WTC11 (cell line): ENCODE data around the gene KDM2A. TPM values are rescaled to one million over a fixed set of nuclear protein-coding genes. Genes with fewer than 3 reads are reported as not detected.
"Not testable (repeated sequence)": the region's sequence is repeated elsewhere in the genome, so short reads cannot be mapped to it uniquely, and the experiment has no call there.

Experiments
- ATAC-seq: fragments of 200-7000 bp; cut with Tn5 transposase; 2 replicates; pipeline ENCODE4 v1.10.0; 2021; ENCODE audit warnings: mild to moderate bottlenecking, moderate library complexity
- CTCF ChIA-PET: fragments of 300-600 bp; sonication (Branson Sonifier 250); formaldehyde crosslinking; loops from one replicate; lab custom pipeline; 2021; ENCODE audit warnings: antibody characterized with exemption; lab: Charles Lee
- POLR2A ChIA-PET: fragments of 350-600 bp; sonication (Branson Sonifier 250); formaldehyde crosslinking; loops from one replicate; lab custom pipeline; 2021; ENCODE audit warnings: antibody characterized with exemption; lab: Charles Lee
- DNase-seq: peaks from one replicate; pipeline ENCODE4 v3.0.0; 2021; ENCODE audit warnings: low spot score
- H3K27ac Mint-ChIP-seq: 2 replicates; pipeline ENCODE4 v1.8.0; 2021; ENCODE audit warnings: mixed read lengths
- H3K27me3 Mint-ChIP-seq: 2 replicates; pipeline ENCODE4 v1.8.0; 2021; ENCODE audit warnings: low read depth, mild to moderate bottlenecking, moderate library complexity, mixed read lengths
- H3K36me3 Mint-ChIP-seq: 2 replicates; pipeline ENCODE4 v1.8.0; 2021; ENCODE audit warnings: mixed read lengths
- H3K4me1 Mint-ChIP-seq: 2 replicates; pipeline ENCODE4 v1.8.0; 2022; ENCODE audit warnings: mixed read lengths
- H3K4me3 Mint-ChIP-seq: 2 replicates; pipeline ENCODE4 v1.8.0; 2021; ENCODE audit warnings: mild to moderate bottlenecking, moderate library complexity, mixed read lengths
- H3K9me3 Mint-ChIP-seq: 2 replicates; pipeline ENCODE4 v1.8.0; 2021; ENCODE audit warnings: mixed read lengths
- CREB1 ChIP-seq: sonication (generic); formaldehyde crosslinking; IDR thresholded peaks from 2 replicates; pipeline ENCODE4 v1.8.0; 2023; ENCODE audit warnings: mild to moderate bottlenecking, missing genetic modification reagents
- CTCF ChIP-seq: fragments of 200-600 bp; IDR thresholded peaks from 2 replicates; pipeline ENCODE4 v1.8.0; 2022; ENCODE audit warnings: antibody characterized with exemption
- ELF4 ChIP-seq: sonication (generic); formaldehyde crosslinking; IDR thresholded peaks from 2 replicates; pipeline ENCODE4 v1.8.1; 2022; ENCODE audit warnings: low read depth, mild to moderate bottlenecking, moderate library complexity, missing genetic modification reagents
- EMX1 ChIP-seq: fragments of 250-450 bp; sonication (Bioruptor Pico); IDR thresholded peaks from 2 replicates; pipeline ENCODE4 v1.8.0; 2021; ENCODE audit warnings: mild to moderate bottlenecking
- ERG ChIP-seq: fragments of 250-450 bp; sonication (Bioruptor Pico); IDR thresholded peaks from 2 replicates; pipeline ENCODE4 v1.8.0; 2021; ENCODE audit warnings: mild to moderate bottlenecking
- ETV6 ChIP-seq: sonication (generic); formaldehyde crosslinking; IDR thresholded peaks from 2 replicates; pipeline ENCODE4 v1.8.1; 2022; ENCODE audit warnings: mild to moderate bottlenecking, missing genetic modification reagents
- FOXJ3 ChIP-seq: sonication (generic); formaldehyde crosslinking; IDR thresholded peaks from 2 replicates; pipeline ENCODE4 v1.9.0; 2021; ENCODE audit warnings: missing genetic modification reagents, mild to moderate bottlenecking, borderline replicate concordance
- FOXP1 ChIP-seq: sonication (generic); formaldehyde crosslinking; IDR thresholded peaks from 2 replicates; pipeline ENCODE4 v1.8.0; 2022; ENCODE audit warnings: missing genetic modification reagents, mild to moderate bottlenecking, moderate library complexity, borderline replicate concordance
- GRHL2 ChIP-seq: fragments of 250-450 bp; sonication (Bioruptor Pico); IDR thresholded peaks from 2 replicates; pipeline ENCODE4 v1.8.0; 2022; ENCODE audit warnings: mild to moderate bottlenecking, moderate library complexity; ENCODE audit not compliant: insufficient replicate concordance, severe bottlenecking
- GTF2I ChIP-seq: fragments of 250-450 bp; sonication (Bioruptor Pico); conservative IDR thresholded peaks from 2 replicates; pipeline ENCODE4 v1.4.0; 2021; ENCODE audit warnings: mild to moderate bottlenecking
- JUN ChIP-seq: sonication (generic); formaldehyde crosslinking; IDR thresholded peaks from 2 replicates; pipeline ENCODE4 v1.8.0; 2023; ENCODE audit warnings: mild to moderate bottlenecking, missing genetic modification reagents
- NFYB ChIP-seq: sonication (generic); formaldehyde crosslinking; conservative IDR thresholded peaks from 2 replicates; pipeline ENCODE4 v1.8.0; 2022; ENCODE audit warnings: low read depth, missing genetic modification reagents
- NR1H2 ChIP-seq: sonication (generic); formaldehyde crosslinking; IDR thresholded peaks from 2 replicates; pipeline ENCODE4 v1.9.0; 2021; ENCODE audit warnings: mild to moderate bottlenecking, moderate library complexity, missing genetic modification reagents
- NR3C1 ChIP-seq: sonication (generic); formaldehyde crosslinking; conservative IDR thresholded peaks from 2 replicates; pipeline ENCODE4 v1.8.1; 2023; ENCODE audit warnings: low read depth, mild to moderate bottlenecking, missing genetic modification reagents
- ZNF396 ChIP-seq: fragments of 250-450 bp; sonication (Bioruptor Pico); IDR thresholded peaks from 2 replicates; pipeline ENCODE4 v1.8.0; 2021; ENCODE audit warnings: mild to moderate bottlenecking, moderate library complexity, borderline replicate concordance
- ZNF423 ChIP-seq: fragments of 250-450 bp; sonication (Bioruptor Pico); IDR thresholded peaks from 2 replicates; pipeline ENCODE4 v2.1.2; 2022; ENCODE audit warnings: mild to moderate bottlenecking, moderate library complexity
- ZNF671 ChIP-seq: fragments of 250-450 bp; sonication (Bioruptor Pico); IDR thresholded peaks from 2 replicates; pipeline ENCODE4 v1.8.0; 2021; ENCODE audit warnings: mild to moderate bottlenecking
- ZSCAN18 ChIP-seq: fragments of 250-450 bp; sonication (Bioruptor Pico); IDR thresholded peaks from 2 replicates; pipeline ENCODE4 v2.1.2; 2022; ENCODE audit warnings: mild to moderate bottlenecking, moderate library complexity
- total RNA-seq: library from RNA; stranded (reverse); gene quantifications from 3 replicates; pipeline ENCODE4 v1.2.3, GENCODE V29; 2021

KDM2A gene
- total RNA-seq, 1 experiment from 2014 or later, result 58.0 TPM

GRCh38 chr11:67167091-67167490 lies 48.0 kb downstream of the KDM2A start:
- Mint-ChIP-seq H3K27ac (peak overlapping the region; percentile 70), H3K4me1 (no peaks in the 10 kb centered on the region), H3K27me3 (no peaks in the 10 kb centered on the region), H3K4me3 (no peak overlapping the region), H3K36me3 (peaks cover 11% of the 10 kb centered on the region), H3K9me3 (no peaks in the 10 kb centered on the region)
- POLR2A ChIA-PET, result no interaction called here
- CTCF ChIA-PET, result interaction anchor here (0.5 to 1.5 kb wide), 6 partner anchors 19 to 112 kb away, joined by 3 to 5 read pairs (median 4); no protein-coding TSS in a partner anchor
- no peak for TF ChIP-seq CTCF
- TF ChIP-seq ZNF396 (CRISPR knock-in tag), result no peak
- TF ChIP-seq ZSCAN18, result no peak
- TF ChIP-seq ZNF423 (CRISPR knock-in tag), result no peak
- no peak for TF ChIP-seq ERG (CRISPR knock-in tag)
- TF ChIP-seq NR3C1, result no peak
- TF ChIP-seq GTF2I (CRISPR knock-in tag), result no peak
- TF ChIP-seq JUN (CRISPR knock-in tag), result no peak
- ATAC-seq, result no peak
- DNase-seq, result no peak

- Mint-ChIP-seq H3K27me3 (no peaks in the 10 kb centered on the region), H3K36me3 (peaks cover 11% of the 10 kb centered on the region), H3K9me3 (no peaks in the 10 kb centered on the region), H3K4me3 (no peak overlapping the region), H3K27ac (0 out of 2 replicates have a peak overlapping the region, but pooled peaks have one; percentile 14), H3K4me1 (no peaks in the 10 kb centered on the region)
- POLR2A ChIA-PET, result no interaction called here
- no peak for TF ChIP-seq EMX1 (CRISPR knock-in tag)
- no peak for TF ChIP-seq FOXJ3
- TF ChIP-seq CREB1 (CRISPR knock-in tag), result no peak
- TF ChIP-seq NFYB (CRISPR knock-in tag), result no peak
- ATAC-seq (no peak), DNase-seq (no peak)
- CTCF ChIA-PET, result interaction anchor here (0.5 to 1.5 kb wide), 5 partner anchors 19 to 113 kb away, joined by 4 to 5 read pairs (median 4); no protein-coding TSS in a partner anchor
Measured at GRCh38 chr11:67167719-67168118, 48.7 kb downstream of the KDM2A start.

- DNase-seq, H3K27me3 Mint-ChIP-seq, H3K9me3 Mint-ChIP-seq, H3K27ac Mint-ChIP-seq, H3K36me3 Mint-ChIP-seq, H3K4me3 Mint-ChIP-seq, POLR2A ChIA-PET, H3K4me1 Mint-ChIP-seq, ATAC-seq: not testable (repeated sequence)
- CTCF ChIA-PET, result interaction anchor here (0.6 kb wide), 1 partner anchor 54 kb away, joined by 4 read pairs; no protein-coding TSS in a partner anchor
Measured at GRCh38 chr11:67168911-67169310, 49.8 kb downstream of the KDM2A start.

- ChIA-PET CTCF (interaction anchor here (0.6 kb wide), 1 partner anchor 56 kb away, joined by 3 read pairs; no protein-coding TSS in a partner anchor), POLR2A (no interaction called here)
- no peak overlapping the region for H3K4me3 Mint-ChIP-seq
- TF ChIP-seq ZNF671 (CRISPR knock-in tag) (no peak), GRHL2 (no peak), FOXP1 (no peak), ETV6 (CRISPR knock-in tag) (no peak), NR1H2 (CRISPR knock-in tag) (no peak), ELF4 (CRISPR knock-in tag) (no peak)
- ATAC-seq (no peak), DNase-seq (no peak)
- 0 out of 2 replicates have a peak overlapping the region, but pooled peaks have one; percentile 19 for H3K27ac Mint-ChIP-seq
- H3K4me1 Mint-ChIP-seq, result no peaks in the 10 kb centered on the region
- H3K27me3 Mint-ChIP-seq, result no peaks in the 10 kb centered on the region
- H3K9me3 Mint-ChIP-seq, result no peaks in the 10 kb centered on the region
- 0 out of 2 replicates have a peak, but pooled peaks cover 3% of the 10 kb centered on the region for H3K36me3 Mint-ChIP-seq
Measured at GRCh38 chr11:67174311-67174710, 55.2 kb downstream of the KDM2A start.
